Cerebellar cortex (tissue), 1 donor: ENCODE results near the gene RAD51B.
"Not testable (repeated sequence)": the region's sequence is repeated elsewhere in the genome, so short reads cannot be mapped to it uniquely, and the experiment has no call there.

ENCODE experiments used
- DNase-seq: peaks from one replicate; pipeline ENCODE4 v3.0.0-alpha.2; 2015; ENCODE audit warnings: low spot score

RAD51B gene

DNA sequence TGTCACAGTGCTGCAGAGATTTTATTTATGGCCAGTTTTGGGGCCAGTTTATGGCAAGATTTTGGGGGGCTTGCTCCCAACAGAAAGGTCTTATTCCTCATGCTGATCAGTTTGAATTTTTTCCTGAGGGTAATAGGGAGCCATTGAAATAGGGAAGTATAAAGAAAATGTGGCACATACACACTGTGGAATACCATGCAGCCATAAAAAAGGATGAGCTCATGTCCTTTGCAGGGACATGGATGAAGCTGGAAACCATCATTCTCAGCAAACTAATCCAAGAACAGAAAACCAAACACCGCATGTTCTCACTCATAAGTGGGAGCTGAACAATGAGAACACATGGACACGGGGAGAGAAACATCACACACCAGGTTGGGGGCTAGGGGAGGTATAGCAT lies 483.4 kb downstream of the RAD51B start:
- DNase-seq = not testable (repeated sequence)

DNA sequence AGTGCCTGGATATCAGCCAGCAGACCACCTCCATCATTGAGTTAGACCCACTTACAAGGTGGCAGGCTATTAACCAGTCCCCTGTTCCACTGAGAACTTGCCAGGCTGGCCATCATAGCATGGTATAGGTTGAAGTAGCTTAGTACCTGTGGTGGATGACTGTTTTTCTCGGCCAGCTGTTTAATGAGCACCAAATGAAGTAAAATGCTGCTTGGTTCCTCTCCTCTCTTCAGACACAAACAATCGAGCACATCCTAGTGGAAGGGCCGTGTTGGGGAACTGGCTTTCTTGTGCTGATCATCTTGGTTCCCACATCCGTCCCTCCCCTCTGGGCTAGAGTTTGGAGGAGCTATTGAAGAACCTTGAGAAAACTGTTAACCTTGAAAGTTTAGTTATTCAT lies 486.2 kb downstream of the RAD51B start:
- no peak for DNase-seq

DNA sequence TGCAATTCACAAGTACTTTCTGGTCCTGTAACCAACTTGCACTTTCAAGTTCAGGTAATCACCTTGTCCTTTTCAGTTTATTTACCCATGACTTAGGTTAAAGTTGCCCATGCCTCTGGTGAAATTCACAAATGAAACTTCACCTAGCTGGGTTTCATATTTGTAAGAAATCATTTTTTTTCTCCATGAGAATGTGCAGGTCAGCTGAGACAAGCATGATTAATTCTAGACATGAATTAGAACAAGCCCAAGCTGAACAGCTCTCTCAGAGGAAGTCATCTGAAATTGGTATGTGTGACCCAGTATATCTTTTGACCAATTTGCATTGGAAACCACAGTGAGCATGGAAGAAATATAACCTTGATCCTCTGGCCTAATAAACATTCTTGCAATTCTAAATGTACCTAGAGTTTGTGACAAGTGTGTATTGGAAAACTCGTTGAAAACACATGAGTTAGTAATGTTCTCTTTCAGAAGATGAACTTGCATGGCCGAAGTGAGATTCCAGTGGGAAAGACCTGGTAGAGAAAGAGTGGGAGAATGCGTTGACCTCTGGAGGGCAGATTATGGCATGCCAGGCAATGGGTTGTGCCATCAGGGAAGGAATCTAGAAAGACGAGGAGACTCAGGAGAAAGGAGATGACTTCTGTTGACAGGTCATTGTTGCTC lies 486.8 kb downstream of the RAD51B start:
- DNase-seq = no peak

DNA sequence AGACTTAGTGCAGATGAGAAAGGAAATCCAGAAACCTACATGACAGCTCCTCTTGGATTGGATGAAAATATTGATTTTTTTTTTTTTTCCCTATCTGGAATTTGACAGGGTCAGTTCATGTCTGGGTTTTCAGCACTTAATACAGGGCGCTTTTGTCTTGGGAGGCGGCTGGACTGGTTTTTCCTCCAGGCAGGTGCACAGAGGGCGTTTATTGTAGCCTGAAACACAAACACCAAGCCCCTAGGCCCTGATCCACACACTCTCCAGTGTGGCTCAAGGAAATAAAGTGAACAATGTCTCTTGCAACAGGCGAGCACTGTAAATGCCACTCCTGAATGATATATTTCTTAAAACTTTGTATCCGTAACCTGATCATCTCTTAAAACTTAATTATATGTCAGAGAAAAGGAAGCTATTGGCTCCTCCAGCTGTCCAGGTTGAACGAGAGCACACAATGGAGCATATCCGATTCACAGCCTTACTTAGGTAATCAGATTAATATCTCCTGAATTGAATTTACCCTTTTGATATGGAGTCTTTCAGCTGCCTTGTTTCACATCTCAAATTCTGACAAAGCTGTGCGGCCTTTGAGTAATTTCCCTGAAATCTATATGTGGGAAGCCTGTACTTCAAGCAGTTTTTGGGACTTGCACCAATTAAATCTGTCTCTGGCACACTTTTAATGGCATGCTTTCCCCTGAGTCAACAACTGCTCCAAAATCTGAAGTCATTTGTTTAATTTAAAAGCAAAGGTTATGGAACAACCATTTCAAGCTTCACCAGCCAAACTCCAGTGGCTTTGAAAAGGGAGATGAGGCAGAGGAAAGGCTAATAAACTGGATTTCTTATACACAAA lies 487.6 kb downstream of the RAD51B start:
- DNase-seq = no peak

- no peak for DNase-seq
These were observed 488.2 kb downstream of the RAD51B start for GRCh38 chr14:68307790-68308168.

DNA sequence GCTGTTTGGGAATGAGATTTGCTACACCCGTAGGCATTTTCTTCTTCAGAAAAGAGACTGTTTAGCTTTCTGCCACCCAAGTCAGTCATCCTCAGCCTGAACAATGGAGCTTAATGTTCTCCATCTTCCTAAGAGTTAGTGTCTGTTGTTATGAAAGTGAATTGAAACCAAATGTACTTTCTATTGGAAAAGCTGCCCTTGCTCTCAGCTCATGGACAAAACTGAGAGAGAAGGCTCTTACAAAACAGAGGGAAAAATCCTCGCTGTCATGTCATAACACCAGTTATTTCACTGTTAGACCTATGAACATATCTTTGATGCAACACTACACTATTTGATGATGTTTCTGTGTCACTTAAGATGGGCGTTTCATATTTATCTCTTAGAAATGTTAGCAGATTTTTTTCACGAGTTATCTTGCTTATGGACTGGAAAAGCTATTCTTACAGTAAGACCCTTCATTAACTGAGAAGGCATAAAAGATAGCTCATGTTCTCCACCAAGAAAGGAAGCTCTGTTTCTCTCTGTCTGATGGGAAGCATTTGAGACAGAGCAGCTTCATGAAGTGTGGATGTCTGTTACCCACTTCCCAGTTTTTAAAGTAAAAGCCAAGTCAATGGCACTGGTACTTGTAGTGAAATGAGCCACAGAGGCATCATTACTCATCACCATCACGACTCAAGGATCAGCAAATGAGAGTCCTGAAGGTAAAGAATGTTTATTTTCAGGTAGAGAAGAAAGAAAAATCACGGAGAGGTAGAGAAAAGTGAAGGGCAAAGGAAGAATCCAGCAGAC lies 489.3 kb downstream of the RAD51B start:
- DNase-seq = no peak

DNA sequence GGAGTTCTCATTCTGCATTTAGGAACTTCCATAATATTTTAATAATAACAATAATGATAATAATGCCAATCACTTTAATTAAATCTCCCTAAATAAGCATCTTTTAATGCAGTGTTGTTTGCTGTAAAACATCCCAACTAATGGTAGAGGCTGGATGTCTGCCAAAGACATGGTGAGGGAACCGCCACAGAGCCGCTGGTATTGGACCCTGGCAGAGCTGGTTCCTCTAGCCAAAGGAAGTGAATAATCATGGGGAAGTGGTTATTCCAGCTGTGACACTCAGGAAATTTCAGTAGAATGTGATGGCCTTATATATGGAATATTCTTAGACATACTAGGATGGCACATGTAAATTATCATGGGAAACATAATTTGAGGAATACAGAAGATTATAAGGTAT lies 490.0 kb downstream of the RAD51B start:
- no peak for DNase-seq

DNA sequence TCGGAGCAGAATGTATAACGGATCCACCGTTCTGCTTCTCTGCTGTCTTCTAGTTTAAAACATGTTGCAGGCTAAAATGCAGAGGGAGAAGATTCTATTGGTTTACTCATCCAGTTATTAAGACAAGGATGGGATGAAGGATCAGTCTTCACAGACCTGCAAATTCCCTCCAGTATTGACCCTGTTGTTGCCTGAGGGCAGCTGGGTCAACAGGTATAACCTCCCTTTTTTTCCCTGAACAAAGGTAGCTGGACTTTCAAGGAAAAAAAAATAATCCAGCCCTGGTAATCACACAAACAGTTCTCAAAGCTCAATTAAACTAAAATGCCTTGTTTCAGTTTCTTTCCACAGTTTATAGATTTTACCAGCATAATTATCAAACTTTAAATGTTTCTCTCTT lies 492.7 kb downstream of the RAD51B start:
- no peak for DNase-seq

- no peak for DNase-seq
These were observed 493.5 kb downstream of the RAD51B start for GRCh38 chr14:68312884-68313610.

GRCh38 chr14:68314642-68315041 lies 495.1 kb downstream of the RAD51B start:
- no peak for DNase-seq

GRCh38 chr14:68315081-68315480 lies 495.5 kb downstream of the RAD51B start:
- DNase-seq = no peak

GRCh38 chr14:68316078-68316868 lies 496.7 kb downstream of the RAD51B start:
- DNase-seq = no peak

- DNase-seq = no peak
These were observed 497.7 kb downstream of the RAD51B start for GRCh38 chr14:68317239-68317638.

DNA sequence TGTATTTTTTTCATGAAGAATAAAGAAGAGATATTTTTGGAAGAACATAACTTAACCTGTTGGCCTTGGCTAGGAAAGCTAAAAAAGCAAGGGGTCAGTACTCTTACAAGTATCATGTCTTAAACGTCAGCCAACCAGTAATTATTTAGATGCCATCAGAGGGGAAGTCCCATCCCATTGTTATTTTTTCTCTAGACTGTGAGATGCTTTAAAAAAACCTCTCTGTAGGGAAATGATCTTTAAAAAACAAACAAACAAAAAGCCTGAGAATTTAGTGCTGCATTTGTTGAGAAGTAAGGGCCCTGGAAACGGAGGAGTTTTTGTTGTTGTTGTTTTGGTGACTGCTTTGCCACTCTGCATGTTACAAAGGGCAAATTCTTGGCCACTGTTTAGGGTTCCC lies 499.2 kb downstream of the RAD51B start:
- no peak for DNase-seq

DNA sequence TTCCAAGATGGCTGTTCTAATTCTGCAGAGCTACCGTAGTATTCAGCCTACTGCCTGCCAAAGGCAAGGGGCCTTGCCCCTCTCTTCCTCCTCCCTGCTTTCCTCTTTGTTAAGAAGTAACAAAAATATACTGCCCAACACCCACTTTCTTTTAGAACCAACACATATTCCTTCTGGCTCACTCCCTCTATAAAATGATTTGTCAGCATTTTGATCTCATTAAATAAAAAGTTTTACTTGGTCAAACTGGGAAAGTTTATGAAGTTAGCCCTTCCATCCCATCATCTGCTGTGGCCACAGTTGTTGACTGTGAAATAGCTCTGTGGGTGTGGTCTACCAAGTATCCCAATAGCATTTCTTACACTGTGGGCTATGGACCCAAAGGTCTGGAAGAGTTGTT lies 500.9 kb downstream of the RAD51B start:
- DNase-seq = no peak

DNA sequence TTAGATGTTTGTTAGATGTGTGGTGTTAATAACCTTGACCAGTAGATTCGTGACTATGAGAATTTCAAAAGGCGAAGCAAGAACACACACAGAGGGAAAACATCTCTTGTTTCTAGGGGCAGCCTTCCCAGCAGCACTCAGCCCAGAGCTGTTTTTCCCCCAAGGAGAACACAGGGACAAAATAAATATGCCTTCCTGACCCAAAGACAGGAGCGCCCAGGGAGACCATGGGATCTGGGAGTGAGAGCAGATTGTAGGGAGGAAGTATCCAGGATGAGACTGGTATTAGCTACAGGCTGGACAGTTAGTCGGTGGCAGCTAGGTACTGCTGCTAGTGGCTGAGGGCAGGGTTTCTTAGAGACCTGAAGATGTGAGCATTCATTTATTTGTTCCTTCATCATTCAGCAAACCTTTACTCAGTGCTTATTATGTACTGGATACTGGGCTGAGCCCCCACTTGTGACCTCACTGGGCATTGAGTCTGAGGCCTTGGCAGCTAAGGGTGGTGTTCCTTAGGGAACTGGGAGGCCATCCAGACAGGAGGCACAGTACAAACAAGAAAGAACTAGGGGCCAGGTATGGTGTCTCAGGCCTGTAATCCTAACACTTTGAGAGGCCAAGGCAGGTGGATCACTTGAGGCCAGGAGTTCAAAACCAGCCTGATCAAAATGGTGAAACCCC lies 503.5 kb downstream of the RAD51B start:
- no peak for DNase-seq

- no peak for DNase-seq
These were observed 505.8 kb downstream of the RAD51B start for GRCh38 chr14:68325267-68325807.

- no peak for DNase-seq
These were observed 507.7 kb downstream of the RAD51B start for GRCh38 chr14:68327231-68327630.

- DNase-seq = no peak
These were observed 508.9 kb downstream of the RAD51B start for GRCh38 chr14:68328509-68328908.

DNA sequence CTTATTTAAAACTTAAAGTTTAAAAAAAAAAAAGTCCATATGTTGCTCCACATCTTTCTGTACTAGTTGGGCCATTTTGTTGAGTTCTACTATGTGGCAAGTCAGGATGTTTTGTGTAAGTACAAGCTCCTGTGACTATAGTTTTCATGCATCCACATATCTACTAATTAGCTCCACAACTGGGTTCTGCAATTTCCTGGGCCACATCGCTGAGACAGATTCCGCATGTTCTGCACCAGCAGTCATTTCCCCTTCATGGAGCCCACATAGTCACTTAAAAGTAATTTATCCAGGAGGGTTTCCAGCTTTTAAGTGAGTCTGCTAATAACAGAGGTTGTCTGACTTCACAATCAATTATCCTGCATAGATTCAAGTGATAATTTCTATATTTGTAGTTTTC lies 511.8 kb downstream of the RAD51B start:
- DNase-seq = no peak
